RWPE2 (cell line): ENCODE data around the gene CEACAM16.

ENCODE experiments used
- ATAC-seq: fragments of 200-7000 bp; cut with Tn5 transposase; 3 replicates; pipeline ENCODE4 v1.9.1; 2021; ENCODE audit warnings: low read depth
- DNase-seq: peaks from one replicate; pipeline ENCODE4 v3.0.0-alpha.2; 2020; ENCODE audit warnings: low spot score
- H3K27ac ChIP-seq: fragments of 450-650 bp; 2 replicates; pipeline ENCODE4 v1.5.1; 2017; ENCODE audit warnings: mild to moderate bottlenecking; ENCODE audit not compliant: poor library complexity, severe bottlenecking
- H3K27me3 ChIP-seq: fragments of 250-450 bp; sonication (Bioruptor Pico); 2 replicates; pipeline ENCODE4 v1.5.1; 2021; ENCODE audit warnings: mild to moderate bottlenecking, moderate library complexity; ENCODE audit not compliant: insufficient read depth, poor library complexity, severe bottlenecking
- H3K36me3 ChIP-seq: fragments of 250-450 bp; sonication (Bioruptor Pico); 2 replicates; pipeline ENCODE4 v1.5.1; 2020; ENCODE audit warnings: low read depth, mild to moderate bottlenecking, moderate library complexity
- H3K4me1 ChIP-seq: fragments of 250-450 bp; sonication (Bioruptor Pico); 2 replicates; pipeline ENCODE4 v1.5.1; 2021; ENCODE audit warnings: mild to moderate bottlenecking, moderate library complexity; ENCODE audit not compliant: insufficient read depth, poor library complexity, severe bottlenecking
- H3K4me3 ChIP-seq: fragments of 250-450 bp; sonication (Bioruptor Pico); 2 replicates; pipeline ENCODE4 v1.5.1; 2021; ENCODE audit warnings: mild to moderate bottlenecking, moderate library complexity; ENCODE audit not compliant: severe bottlenecking
- H3K9me3 ChIP-seq: fragments of 250-450 bp; sonication (Bioruptor Pico); 2 replicates; pipeline ENCODE4 v1.5.1; 2021; ENCODE audit warnings: mild to moderate bottlenecking, moderate library complexity; ENCODE audit not compliant: severe bottlenecking
- CTCF ChIP-seq: fragments of 450-650 bp; IDR thresholded peaks from one replicate; pipeline ENCODE4 v1.5.1; 2017; ENCODE audit warnings: mild to moderate bottlenecking, moderate library complexity; ENCODE audit not compliant: poor library complexity, severe bottlenecking

The CEACAM16 gene

GRCh38 chr19:44749292-44749691 lies 50.3 kb downstream of the CEACAM16 start:
- Histone ChIP-seq H3K27me3 (no peaks in the 10 kb centered on the region), H3K27ac (peak overlapping the region; percentile 96), H3K9me3 (no peaks in the 10 kb centered on the region), H3K4me3 (peak overlapping the region; percentile 97), H3K36me3 (peaks cover 32% of the 10 kb centered on the region), H3K4me1 (peaks cover 15% of the 10 kb centered on the region)
- DNase-seq (no peak), ATAC-seq (no peak)
- no peak for TF ChIP-seq CTCF

- Histone ChIP-seq H3K27me3 (no peaks in the 10 kb centered on the region), H3K9me3 (no peaks in the 10 kb centered on the region), H3K4me1 (peaks cover 20% of the 10 kb centered on the region), H3K4me3 (peak overlapping the region; percentile 97), H3K27ac (peak overlapping the region; percentile 96), H3K36me3 (peaks cover 37% of the 10 kb centered on the region)
- no peak for ATAC-seq
- DNase-seq, result no peak
- TF ChIP-seq CTCF, result no peak
Observed at GRCh38 chr19:44749994-44750393, 51.0 kb downstream of the CEACAM16 start.

DNA sequence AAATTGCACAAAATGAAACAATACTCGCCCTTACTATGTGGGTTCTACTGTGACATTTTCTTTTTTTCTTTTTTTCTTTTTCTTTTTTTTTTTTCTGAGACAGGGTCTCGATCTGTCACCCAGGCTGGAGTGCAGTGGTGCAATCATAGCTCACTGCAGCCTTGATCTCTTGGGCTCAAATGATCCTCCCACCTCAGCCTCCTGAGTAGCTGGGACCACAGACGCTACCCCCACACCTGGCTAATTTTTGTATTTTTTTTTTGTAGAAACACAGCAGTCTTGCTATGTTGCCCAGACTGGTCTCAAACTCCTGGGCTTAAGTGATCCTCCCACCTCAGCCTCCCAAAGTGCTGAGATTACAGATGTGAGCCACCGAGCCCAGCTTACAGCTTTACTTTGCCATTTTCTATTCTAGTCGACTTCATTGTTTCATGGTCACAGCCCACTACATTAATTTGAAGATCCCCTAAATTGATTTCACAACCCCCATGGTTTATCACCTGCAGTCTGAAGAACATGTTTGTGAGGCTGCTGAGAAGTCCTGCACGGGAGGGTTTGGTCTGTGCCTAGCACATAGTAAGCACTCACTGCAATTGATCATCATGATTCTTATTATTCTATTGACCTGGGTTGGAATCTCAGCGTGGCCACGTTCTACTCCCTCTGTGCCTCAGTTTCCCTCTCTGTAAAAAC lies 53.3 kb downstream of the CEACAM16 start:
- Histone ChIP-seq H3K4me3 (no peak overlapping the region), H3K36me3 (peaks cover 50% of the 10 kb centered on the region), H3K4me1 (peaks cover 18% of the 10 kb centered on the region), H3K27ac (peak overlapping the region; percentile 96), H3K27me3 (no peaks in the 10 kb centered on the region), H3K9me3 (no peaks in the 10 kb centered on the region)
- DNase-seq, result no peak
- TF ChIP-seq CTCF, result no peak
- no peak for ATAC-seq

GRCh38 chr19:44752816-44753625 lies 54.1 kb downstream of the CEACAM16 start:
- Histone ChIP-seq H3K4me3 (peak overlapping the region; percentile 24), H3K27me3 (no peaks in the 10 kb centered on the region), H3K27ac (peak overlapping the region; percentile 96), H3K4me1 (peaks cover 16% of the 10 kb centered on the region), H3K9me3 (no peaks in the 10 kb centered on the region), H3K36me3 (peaks cover 55% of the 10 kb centered on the region)
- ATAC-seq (peak; percentile 76), DNase-seq (peak; percentile 97)
- TF ChIP-seq CTCF, result peak; percentile 21

- Histone ChIP-seq H3K9me3 (no peaks in the 10 kb centered on the region), H3K4me1 (peaks cover 15% of the 10 kb centered on the region), H3K27me3 (no peaks in the 10 kb centered on the region), H3K36me3 (peaks cover 61% of the 10 kb centered on the region), H3K27ac (peak overlapping the region; percentile 96), H3K4me3 (peak overlapping the region; percentile 24)
- no peak for TF ChIP-seq CTCF
- no peak for DNase-seq
- no peak for ATAC-seq
Observed at GRCh38 chr19:44753626-44753931, 54.6 kb downstream of the CEACAM16 start.
